ENCODE data around the gene RHBDL3.

GRCh38 chr17:32265192-32265923 lies at the start of gene RHBDL3:
- TF ChIP-seq CTCF (IDR thresholded peaks at IDR 0.05; ENCODE audit: insufficient read depth, low read length, poor library complexity, severe bottlenecking) = no peak
- no peak for TF ChIP-seq EZH2phosphoT487 (conservative IDR thresholded peaks at IDR 0.05; ENCODE audit: low read length)

Measured in SU-DHL-6 (cell line).